Stimulated activated CD4-positive, alpha-beta T cell treated with anti-CD3 and anti-CD28 coated beads, Interleukin-4, amount 100 ng/mL, for 48 hours (primary cell): ENCODE results near the gene MAD1L1.

ENCODE experiments used
- DNase-seq, 2 donors: peaks; one replicate each; pipeline ENCODE4 v3.0.0-alpha.2; 2020; ENCODE audit warnings: low read depth in 2 of 2

The MAD1L1 gene

DNA sequence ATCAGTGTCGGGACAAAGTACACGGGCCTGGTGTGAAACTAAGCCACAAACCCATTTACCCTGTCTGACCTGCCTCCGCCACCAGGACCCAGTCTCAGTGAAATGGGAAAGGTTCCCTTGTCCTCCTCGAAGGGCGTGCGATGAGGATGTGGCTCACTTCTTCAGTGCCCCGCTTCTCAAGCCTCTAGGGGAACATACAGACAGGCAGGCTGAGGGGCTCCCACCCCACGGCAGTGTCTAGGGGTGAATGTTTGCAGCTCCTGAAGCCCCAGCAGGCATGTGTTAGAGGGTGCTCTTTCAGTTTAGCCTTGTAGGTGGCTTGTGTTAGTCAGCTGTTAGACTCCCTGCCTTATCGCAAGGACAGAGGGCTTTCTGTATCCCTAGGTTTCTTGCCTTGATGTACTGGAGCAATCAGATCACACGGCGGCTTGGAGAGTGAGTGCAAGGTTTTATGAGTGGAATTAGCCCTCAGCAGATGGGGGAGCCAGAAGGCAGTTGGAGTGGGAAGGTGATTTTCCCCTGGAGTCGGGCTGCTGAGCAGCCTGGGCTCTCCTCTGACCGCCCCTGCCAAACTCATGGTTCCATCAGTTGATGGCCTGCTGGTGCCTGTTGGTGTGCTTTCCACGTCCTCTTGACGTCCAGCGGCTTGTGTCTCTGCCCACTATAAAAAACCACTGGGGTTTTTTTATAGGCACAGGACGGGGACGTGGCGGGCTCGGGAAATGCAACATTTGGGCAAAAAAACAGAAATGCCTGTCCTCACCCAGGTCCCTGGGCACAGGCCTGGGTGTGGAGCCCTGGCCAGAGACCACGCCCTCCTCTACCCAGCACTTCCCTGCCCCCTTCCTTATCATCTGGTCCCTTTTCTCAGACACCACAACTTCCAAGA lies 10.0 kb upstream of the MAD1L1 start:
- DNase-seq: no peak

DNA sequence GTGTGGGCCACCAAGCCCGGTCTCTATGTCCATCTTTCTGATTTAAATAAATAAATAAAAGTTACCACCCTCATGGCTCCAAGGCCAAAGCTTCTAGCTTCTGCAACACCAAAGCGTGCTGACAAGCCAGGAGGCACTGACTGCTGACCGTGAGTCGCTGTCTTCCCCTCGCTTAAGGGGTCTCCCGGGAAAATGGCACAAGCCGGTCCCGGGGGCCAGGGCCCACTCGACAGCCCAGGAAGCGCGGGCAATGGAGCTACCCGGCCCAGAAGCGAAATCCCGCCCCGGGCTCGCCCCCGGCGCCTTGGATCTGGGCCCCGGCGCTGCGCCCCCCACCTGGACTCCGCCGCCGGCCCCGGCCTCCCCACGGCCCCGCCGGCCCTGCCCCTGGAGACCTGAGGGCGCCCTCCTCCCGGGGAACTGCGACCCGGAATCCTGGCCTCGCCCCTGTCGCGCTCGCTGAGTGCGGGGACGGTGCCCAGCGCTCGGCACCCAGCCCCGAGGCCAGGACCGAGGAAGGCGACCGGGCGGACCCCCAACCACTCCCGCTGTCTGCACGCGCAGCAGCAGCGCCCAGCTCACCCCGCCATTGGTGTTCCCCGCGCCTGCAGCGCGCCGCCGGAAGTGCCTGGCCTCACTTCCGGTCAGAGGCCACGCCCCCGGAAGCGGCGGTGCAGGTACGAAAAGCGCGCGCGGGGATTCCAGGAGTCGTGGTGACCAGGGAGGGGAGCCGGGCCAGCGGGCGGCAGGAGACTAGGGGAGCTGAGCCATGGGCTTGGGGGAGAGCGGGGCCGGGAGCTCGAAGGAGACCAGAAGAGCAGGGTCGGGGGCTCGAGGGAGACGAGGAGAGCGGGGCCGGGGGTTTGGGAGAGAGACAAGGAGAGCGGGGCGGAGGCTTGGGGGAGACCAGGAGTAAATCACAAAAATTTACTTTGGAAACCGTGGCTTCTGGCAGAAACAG lies 9.1 kb upstream of the MAD1L1 start, which contains the start of the genes MRM2 and NUDT1:
MRM2 (minus strand) TSS at position 626 of the 961 bp plus-strand sequence; CDS start at position 590, 36 bp downstream.
NUDT1 (plus strand) TSS at position 647 of the 961 bp plus-strand sequence. CDS start 2,349 bp downstream, outside the sequence.
- DNase-seq: peak; percentile 72 to 73

DNA sequence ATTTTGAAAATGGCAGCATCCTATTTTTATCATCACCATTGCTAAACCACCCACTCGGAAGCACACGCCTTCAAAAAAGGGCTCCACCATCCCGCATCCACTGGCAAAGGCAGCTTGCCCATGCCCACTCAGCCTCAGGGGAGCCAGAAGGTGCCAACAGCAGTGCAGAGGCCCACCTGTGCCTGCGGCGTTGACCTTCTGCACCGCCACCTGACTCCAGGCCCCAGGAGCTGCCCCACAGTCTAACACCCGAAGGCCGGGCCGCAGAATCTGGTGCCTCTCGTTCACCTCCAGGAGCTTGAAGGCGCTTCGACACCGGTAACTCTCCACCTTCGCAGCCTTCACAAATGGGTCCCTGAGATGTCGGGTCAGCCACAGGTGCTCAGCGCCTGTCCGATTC lies 6.5 kb upstream of the MAD1L1 start:
- no peak for DNase-seq

DNA sequence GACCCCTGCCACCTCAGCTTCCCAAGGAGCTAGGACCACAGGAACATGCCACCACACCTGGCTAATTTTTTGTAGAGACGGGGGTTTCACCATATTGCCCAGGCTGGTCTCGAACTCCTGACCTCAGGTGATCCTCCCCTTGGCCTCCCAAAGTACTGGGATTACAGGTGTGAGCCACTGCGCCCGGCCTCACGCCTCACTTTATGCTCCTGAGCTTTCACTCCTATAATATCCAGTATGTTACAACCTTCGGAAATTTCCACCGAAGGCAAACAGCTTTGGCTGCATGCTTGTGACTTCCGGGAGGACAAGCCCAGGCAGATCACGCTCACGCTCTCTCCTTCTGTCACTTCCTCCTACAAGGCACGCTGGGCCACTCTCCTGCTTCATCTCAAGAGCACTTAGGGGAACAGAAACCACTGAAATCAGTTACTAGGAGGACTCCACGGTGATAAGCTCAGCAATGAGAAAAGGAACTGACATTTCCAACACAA lies 4.4 kb upstream of the MAD1L1 start:
- no peak for DNase-seq

DNA sequence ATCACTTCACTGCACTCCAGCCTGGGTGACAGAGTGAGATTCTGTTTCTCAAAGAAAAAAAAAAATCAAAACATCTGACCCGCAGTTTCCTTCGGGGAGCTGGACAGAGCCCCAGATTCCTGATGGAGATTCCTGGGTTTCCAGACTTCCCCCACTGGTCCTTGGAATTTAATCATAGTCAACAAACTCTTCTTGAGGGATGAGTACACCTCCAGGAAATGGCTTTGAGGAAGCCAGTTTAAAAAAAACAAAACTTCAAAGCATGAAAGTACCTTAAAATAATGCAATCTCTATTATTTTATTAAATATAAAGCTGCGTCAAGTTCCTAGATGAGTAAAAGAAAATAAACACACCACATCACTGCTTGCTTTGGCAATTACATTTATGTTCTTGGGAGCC lies 1.2 kb upstream of the MAD1L1 start:
- no peak for DNase-seq

DNA sequence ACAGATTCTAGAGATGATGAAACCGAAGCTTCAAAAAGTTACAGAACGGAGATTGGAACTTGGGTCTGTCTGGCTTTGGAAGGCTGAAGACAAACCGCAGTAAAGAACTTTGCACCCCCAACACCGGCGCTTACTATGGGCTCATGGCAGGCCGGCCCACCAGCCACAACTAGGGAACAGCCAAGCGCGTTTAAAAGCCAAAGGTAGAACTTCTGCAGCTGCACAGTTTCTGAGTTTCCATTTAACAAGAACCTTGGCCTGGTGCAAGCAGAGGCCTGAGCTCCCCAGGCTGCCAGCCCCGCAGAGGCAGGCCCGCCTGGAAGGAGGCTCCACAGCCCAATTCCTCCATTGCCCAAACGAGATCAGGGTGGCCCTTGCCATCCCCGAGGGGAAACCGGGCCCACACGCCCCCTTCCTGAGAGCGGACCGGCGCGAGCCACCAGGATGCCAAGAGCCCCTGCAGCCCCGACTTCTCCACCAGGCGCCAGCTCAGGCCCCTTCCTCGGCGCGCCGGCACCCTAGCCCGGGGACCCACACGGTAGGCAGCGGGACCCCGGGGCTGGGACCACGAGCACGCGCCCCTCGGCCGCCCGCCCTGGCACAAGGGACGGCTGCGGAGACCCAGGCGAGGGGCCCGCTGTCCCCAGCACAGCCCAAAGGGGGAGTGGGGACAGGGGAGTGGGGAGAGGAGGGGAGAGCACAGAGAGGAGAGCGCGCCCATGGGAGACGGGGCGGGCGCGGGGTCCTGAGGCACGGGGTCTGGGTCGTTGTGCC lies 566 bp downstream of the MAD1L1 start:
- no peak for DNase-seq

DNA sequence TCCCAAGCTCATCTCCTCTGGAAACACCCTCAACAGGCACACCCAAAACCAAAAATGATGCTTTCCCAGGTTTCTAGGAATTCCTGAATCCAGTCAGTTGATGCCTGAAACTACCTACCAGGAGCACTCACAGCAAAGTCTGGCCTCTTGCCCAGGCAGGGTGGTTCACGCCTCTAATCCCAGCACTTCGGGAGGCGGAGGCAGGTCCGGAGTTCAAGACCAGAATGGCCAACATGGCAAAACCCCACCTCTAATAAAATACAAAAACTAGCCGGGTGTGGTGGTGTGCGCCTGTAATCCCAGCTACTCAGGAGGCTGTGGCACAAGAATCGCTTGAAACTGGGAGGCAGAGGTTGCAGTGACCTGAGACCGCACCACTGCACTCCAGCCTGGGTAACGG lies 1.9 kb downstream of the MAD1L1 start:
- DNase-seq: no peak

DNA sequence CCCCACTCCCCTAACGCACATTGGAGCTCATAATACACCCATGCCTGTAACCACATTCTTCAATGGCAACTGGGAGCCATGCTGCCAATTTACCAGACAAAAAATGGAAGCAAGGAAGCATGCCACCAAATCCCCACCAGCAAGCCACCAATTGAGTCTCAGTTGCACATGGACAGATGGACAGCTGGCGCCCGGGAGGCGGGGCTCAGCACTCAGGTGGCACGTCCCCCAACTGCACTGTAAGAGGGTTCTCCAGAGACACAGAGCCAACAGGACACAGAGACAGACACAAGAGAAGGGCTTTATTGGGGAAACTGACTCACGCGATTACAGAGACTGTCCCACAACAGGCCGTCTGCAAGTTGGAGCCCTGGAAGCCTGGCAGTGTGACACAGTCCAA lies 2.5 kb downstream of the MAD1L1 start:
- DNase-seq: no peak

DNA sequence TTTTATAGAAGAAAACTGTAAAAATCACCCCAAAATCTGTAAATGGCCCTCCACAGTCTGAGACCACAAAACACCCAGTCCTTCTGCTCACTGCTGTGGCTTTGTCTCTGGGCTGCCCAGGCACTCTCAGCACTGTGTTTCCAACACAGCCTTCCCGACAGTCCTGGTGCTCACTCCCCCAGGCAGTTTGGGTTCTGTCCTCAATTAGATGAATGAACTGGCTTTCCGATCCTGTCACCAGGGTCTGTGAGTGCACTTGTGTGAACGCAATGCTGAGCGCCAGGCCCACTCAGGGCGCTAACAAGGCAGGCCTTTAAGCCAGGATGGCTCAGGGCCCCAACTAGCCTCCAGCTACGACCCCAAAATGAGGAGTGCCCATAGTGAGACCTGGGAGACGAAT lies 3.3 kb downstream of the MAD1L1 start:
- DNase-seq: no peak

DNA sequence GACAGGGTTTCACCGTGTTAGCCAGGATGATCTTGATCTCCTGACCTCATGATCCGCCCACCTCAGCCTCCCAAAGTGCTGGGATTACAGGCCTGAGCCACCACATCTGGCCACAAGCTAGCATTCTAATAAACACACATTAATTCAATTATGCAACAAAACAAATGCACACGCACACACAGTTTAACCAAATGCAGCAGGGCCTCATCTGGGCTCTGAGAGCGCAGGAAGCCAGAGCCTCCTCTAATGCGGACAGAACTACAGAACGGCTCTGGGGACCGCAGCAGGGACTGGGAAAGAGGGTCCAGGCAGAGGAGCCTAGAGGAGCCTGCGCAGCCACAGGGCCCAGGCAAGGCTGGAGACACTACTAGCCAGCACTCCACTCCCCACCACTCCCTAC lies 3.8 kb downstream of the MAD1L1 start:
- DNase-seq: no peak

DNA sequence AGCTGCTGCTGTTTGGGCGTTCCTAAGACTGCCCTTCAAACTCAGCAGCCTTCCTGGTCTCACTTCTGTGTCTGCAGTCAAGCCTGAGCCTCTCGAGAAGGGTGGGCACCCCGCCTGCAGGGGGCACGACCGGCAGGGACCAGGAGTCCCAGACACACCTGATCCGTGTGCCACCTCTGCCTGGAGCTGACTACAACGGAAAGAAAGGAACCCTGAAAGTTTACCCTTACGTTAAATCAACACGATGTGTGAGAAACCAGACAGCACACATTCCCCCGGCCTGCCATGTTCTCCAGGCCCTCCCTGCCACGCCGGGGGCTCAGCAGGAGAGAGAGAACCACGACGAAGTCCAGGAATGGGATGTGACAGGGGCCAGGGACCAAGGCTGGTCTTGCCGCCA lies 5.0 kb downstream of the MAD1L1 start:
- no peak for DNase-seq

DNA sequence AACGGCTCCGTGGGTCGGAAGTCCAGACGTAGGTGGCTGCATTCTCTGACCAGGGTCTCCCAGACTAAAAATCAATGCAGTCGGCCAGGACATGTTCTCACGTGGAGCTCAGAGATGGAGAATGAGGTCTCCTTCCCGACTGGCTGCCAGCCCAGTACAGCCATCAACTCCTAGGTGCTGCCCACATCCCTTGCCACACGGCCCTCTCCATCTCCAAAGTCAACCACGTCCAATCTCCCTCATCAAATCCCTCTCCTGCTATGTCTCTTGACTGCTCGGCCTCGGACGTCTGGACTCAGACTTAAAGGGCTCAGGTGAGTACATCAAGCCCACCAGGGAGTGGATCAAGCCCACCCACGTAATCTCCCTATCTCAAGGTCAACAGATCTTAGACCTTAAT lies 6.9 kb downstream of the MAD1L1 start:
- DNase-seq: no peak

DNA sequence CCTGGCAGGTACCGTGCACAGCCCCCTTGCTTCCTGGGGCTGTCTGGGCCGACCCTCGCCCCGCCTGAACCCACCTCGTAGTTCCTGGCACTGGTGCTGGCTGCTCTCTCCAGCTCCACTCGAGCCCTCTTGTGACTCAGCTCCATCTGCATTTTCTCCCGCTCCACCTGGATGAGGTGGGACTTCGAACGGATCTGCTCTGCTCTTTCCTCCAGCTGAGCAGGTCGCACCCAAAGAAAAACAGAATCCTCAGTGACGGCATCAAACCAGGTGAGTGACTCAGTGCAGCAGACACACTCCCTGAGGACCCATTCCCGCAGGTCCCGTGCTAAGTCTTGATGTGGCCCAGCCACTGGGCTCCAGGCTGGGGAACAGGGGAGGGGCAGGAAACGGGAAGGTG lies 7.4 kb downstream of the MAD1L1 start:
- no peak for DNase-seq

DNA sequence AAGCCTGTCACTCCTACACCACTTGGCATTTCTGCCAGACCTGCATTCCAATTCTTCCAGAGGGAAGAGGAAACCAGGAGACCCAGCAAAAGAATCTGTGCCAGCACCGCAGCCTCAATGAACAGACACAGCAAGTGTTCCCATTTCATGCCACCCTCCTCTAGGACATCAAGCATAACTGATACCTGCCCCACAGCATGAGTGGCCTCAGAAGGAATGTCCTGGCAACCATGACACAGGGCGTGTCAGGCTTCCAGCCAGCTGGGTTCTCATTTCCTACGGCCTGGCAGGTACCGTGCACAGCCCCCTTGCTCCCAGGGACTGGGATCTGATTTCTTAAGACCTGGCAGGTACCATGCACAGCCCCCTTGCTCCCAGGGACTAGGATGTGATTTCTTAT lies 7.8 kb downstream of the MAD1L1 start:
- DNase-seq: no peak

DNA sequence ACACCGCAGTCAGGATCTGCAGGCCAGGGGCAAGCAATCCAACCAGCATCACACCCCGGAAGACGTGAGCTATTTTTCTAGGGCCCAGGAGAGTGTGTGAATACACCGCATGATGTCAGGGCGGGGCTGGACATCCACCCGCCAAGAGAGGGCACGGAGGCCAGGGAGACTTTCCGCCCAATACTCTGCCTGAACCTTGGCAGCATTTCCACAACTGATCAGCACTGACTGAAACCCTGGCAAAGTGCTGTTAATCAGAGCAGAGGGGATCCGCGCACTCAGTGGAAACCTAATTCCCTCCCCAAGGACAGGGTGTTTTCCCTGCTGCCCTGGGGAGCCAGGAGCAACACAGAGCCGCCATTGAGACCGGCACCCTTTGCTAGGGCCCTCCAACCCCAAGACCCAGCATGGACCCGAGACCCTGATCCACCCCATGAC lies 8.2 kb downstream of the MAD1L1 start:
- DNase-seq: no peak

DNA sequence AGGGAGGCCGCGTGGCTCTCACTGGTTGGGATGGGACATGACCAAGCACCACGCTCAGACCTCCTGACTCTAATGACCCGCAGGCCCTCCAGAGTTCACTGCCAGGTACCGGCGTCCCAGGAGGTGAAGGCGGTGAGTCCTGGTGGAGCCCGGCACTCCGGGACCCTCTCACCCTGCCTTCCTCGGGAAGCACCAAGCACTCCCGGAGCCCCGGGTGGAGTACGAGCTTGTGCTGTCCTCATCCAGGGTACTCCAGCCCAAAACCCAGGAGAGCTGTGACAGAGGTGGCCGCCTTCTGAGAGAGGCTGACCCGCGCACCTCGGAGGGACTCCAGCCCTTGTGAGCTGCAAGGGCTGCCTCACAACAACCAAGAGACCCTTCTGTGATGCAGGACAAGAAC lies 9.4 kb downstream of the MAD1L1 start:
- no peak for DNase-seq

DNA sequence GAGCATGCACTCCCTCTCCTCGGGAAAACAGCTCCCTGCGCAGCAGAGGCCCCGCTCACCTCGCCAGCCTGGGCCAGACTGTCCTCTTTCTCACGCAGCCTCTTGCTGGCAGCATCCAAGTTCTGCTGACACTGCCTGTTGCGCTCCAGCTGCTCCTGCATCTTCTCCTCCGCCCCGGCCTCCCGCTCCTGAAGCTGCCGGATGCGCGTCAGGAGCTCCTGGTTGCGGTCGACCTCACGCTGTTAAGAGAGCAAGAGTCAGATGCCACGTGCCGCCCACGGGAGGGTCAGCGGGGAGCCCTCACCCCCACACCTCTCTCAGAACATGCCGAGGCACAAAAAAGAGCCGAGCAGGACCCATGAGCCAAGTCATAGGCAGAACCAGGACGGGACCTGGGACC lies 10.2 kb downstream of the MAD1L1 start:
- no peak for DNase-seq

DNA sequence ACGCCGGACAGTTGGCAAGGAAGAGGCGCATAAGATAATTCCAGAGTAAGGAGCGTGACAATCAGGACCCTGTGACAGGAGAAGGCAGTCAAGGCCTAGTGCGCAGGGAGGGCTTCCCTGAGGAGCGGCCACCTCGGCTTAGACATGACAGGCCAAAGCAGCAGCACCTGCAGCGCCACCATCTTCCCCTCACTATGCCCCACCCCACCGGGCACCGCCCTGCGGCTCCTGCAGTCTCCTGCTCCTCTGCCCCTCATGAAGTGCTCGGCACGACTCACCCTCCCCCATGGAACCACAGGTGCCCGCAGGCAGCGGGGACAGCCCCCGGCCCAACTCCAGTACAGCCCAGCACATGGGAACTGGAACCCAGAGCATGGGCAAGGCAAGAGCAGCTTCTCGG lies 11.8 kb downstream of the MAD1L1 start:
- DNase-seq: no peak

DNA sequence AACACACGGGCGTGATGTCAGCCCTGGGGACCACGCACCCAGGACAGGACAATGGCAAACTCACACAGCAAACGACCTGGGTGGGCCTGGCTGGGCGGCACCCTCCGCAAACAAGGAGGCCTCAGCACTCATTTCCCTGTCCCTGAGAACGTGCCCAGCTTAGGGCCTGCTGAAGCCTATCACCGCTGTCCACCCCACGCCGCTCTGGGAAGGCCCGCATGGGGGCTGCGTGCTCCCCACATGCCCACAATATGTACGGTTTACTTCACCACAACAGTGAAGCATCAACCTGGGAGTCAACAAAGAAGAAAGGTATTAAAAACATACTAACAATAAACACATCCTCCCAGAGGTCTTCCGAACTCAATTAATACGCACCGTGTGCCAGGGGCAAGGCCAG lies 12.2 kb downstream of the MAD1L1 start:
- DNase-seq: no peak

DNA sequence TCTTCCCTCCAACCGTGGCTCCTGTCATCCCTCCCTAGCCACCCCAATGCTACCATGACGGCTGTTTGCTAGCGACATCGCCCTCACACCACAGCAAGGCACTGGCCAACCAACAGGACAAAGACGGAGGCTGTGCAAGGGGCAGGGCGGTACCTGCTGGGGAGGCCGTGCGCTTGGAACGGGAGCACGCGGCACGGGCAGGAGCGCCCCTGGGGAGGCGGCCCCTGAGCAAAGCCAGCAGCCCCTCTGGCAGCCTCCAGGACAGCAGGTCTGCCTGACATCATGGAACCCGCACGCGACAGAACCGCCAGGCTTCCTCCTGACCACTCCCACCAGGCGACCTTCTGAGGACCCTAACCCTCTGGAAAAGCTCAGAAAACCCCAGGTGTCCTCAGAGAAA lies 12.7 kb downstream of the MAD1L1 start:
- no peak for DNase-seq

DNA sequence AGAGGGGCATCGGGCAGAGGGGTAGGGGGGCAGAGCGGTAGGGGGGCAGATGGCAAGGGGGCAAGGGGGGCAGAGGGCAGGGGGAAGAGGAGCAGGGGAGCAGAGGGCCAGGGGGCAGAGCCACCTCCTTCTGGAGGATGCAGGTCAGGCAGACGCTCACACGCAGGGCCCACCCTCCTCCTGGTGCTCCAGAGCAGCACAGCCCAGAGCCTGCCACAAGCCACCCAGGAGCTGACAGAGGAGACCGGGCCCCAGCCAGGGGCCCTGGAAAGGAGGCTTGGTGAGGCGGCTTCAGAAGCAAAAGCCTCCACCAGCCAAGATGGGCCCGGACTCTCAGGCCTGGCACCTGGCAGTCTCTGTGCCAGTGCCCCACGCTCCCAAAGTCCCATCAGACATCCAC lies 13.1 kb downstream of the MAD1L1 start:
- no peak for DNase-seq

DNA sequence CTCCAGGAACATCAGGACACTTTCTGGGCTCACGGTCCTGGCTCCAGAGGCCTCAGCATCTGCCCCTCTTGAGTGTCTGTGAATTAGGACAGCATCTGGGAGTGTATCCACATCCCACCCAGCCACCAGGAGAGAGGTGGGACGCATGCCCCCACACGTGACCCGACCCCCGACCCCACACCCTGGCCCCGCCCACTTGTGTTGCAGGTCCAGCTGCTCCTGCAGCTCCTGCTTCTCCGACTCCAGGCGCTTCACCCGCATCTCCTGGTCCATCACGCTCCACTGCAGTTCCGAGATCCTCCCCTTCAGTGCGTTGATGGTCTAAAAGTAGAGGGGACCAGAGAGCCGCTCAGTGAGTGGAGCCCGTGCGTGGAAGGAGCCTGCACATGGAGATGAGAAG lies 13.6 kb downstream of the MAD1L1 start:
- DNase-seq: no peak
